ENCODE data around the gene SERTAD2. TPM values are rescaled to one million over a fixed set of nuclear protein-coding genes. Genes with fewer than 3 reads are reported as not detected.

Gene SERTAD2, protein sequence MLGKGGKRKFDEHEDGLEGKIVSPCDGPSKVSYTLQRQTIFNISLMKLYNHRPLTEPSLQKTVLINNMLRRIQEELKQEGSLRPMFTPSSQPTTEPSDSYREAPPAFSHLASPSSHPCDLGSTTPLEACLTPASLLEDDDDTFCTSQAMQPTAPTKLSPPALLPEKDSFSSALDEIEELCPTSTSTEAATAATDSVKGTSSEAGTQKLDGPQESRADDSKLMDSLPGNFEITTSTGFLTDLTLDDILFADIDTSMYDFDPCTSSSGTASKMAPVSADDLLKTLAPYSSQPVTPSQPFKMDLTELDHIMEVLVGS
- 25.5 TPM for total RNA-seq

GRCh38 chr2:64653109-64654062 lies at the start of gene SERTAD2:
Gene SERTAD2, minus strand, starts transcription at chr2:64653913. Its CDS starts 17,042 bp downstream, at chr2:64636871.
- ATAC-seq (peak; percentile 94), DNase-seq (ENCODE audit: low spot score) (peak; percentile 94)

GRCh38 chr2:64700133-64700809 lies 46.6 kb upstream of the SERTAD2 start:
- DNase-seq (ENCODE audit: low spot score): no peak
- no peak for ATAC-seq
- intact Hi-C loops (cut with DNase I): no loop called here

More at GRCh38 chr2:64653109-64654062, at the start of gene SERTAD2:
- intact Hi-C loops (cut with DNase I): loop anchor here (5.0 kb wide), 1 partner anchor 99 kb away; no protein-coding TSS in a partner anchor

DNA sequence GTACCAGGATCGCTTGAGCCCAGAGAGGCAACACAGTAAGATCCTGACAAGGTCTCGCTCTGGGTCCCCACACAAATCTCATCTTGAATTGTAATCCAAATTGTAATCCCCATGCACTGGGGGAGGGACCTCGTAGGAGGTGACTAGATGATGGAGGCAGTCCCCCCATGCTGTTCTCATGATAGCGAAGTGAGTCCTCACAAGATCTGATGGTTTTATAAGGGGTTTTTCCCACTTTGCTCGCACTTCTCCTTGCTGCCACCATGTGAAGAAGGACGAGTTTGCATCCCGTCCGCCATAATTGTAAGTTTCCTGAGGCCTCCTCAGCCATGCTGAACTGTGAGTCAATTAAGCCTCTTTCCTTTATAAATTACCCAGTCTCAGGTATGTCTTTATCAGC lies 46.0 kb upstream of the SERTAD2 start:
- DNase-seq (ENCODE audit: low spot score) (no peak), ATAC-seq (no peak)
- intact Hi-C loops (cut with DNase I): no loop called here

DNA sequence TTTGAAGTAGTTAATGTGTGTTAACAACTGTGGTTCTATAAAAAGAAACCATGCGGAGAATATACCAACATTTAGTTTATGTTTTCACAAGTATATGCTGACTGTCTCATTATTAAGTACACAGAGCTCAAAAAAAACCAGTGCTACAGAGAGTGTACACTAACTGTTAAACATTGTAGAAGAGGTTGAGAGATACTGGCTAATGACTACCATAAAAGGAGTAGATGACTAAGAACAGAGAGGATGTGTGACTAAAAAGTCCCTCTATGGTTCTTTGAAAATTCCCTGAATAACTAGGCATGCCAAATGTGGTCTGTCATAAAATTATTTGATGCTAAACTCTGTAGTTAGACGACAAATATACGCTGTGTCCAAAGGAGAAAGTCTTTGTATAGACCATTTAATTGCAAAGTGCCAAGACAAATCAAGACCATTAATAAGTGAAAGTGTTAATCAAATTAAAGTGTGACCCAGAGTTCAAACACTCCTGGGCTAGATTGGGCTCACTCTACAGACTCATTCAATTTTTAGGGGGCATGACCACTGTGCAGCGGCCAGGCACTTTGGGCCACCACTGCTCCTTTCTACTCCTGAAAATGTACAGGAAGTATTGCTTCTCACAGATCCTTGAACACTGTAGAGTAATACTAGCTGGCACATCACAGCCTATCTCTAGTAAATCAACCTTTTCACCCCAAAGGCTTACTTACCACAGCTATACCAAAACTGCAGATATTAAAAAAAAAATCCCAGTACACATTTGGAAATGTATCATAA lies 45.1 kb upstream of the SERTAD2 start:
- intact Hi-C loops (cut with DNase I): no loop called here
- ATAC-seq: no peak
- no peak for DNase-seq (ENCODE audit: low spot score)

- intact Hi-C loops (cut with DNase I): no loop called here
- no peak for ATAC-seq
These were observed 44.5 kb upstream of the SERTAD2 start for GRCh38 chr2:64698177-64698643.

DNA sequence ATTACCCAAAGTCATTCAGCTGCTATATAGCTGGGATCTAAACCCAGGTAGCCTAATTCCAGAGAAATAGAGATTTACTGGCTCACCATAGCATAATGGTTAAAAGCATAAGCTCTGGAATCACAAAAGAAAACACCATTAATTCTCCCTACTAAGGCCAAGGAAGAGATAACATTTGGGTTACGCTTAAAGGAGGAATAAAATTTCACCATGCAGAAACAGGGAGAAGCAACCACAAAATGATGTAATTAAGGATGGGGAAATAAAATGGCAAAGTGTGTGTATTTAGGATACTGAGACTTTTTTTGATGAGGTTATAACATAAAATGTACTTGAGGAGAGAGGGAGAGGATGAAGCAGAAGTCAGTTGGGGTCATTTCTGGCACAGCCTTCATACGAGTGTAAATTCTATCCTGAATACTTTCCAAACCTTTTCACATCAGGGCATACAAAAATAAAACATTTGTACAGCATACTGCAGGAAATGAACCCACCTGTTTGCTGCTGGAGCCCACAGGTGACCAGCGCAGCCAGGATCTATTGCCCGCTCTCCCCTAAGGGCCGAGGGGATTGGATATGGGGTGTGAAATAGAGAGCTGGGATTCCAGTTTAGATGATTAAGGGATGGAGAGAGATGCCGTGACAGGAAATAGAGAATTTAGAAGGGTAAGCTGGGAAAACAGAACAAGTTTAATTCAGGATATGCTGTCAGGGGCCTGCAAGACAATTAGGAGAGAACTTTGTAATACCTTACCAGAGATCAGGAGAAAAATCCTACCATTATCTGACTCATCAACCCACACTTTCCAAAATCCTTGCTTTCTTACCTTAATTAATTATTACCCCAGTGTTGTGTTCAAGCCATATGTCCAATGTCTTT lies 43.8 kb upstream of the SERTAD2 start:
- intact Hi-C loops (cut with DNase I): no loop called here
- ATAC-seq: no peak
- no peak for DNase-seq (ENCODE audit: low spot score)

More at GRCh38 chr2:64698177-64698643, 44.5 kb upstream of the SERTAD2 start:
- no peak for DNase-seq (ENCODE audit: low spot score)

GRCh38 chr2:64696636-64697035 lies 42.9 kb upstream of the SERTAD2 start:
- ATAC-seq (no peak), DNase-seq (ENCODE audit: low spot score) (no peak)
- intact Hi-C loops (cut with DNase I): no loop called here

DNA sequence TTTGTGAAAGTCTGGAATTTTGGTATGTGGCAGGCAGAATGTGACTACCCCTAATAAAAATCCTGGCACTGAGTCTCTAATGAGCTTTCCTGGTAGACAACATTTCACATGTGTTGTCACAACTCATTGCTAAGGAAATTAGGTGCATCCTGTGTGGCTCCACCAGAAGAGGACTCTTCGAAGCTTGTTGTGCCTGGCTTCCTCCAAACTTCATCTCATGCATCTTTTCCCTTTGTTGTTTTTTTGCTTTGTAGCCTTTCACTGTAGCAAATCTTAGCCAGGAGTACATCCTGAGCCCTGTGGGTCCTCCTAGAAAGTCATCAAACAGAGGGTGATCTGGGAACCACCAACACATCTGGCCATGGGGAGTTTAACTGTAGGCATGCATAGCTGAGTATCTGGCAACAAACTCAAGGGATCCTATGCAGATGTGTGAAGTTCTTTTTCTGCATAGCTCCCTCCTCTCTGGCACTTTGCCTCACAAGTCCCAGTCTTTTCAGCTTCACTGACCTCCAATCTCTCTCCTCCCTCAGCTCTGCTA lies 42.1 kb upstream of the SERTAD2 start:
- no peak for DNase-seq (ENCODE audit: low spot score)
- intact Hi-C loops (cut with DNase I): no loop called here
- no peak for ATAC-seq

GRCh38 chr2:64692401-64692800 lies 38.7 kb upstream of the SERTAD2 start:
- ATAC-seq: no peak
- DNase-seq (ENCODE audit: low spot score): no peak
- intact Hi-C loops (cut with DNase I): loop anchor here (5.0 kb wide), 1 partner anchor 340 kb away; no protein-coding TSS in a partner anchor

- intact Hi-C loops (cut with DNase I): no loop called here
- no peak for ATAC-seq
These were observed 35.2 kb upstream of the SERTAD2 start for GRCh38 chr2:64688909-64689308.

GRCh38 chr2:64686283-64686956 lies 32.7 kb upstream of the SERTAD2 start:
- DNase-seq (ENCODE audit: low spot score): no peak
- intact Hi-C loops (cut with DNase I): no loop called here
- ATAC-seq: no peak

More at GRCh38 chr2:64688909-64689308, 35.2 kb upstream of the SERTAD2 start:
- DNase-seq (ENCODE audit: low spot score): no peak

DNA sequence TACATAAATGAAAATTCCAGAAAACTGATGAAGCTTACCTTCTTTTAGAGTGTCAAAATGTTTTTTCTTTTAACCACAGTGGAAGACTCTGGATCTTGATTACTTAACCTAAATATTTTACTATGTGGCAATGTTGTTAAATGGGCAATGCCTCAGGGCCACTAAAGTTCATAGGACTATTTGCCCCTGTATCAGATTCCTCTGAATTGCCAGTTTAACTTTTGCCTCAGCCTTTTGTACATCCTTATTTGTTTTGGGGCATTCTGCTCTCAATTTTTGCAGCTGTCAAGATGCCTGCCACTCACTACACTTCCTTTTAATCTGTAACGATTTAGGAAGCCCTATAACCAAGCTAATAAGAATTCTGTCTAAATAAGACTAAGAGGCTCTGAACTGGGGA lies 31.7 kb upstream of the SERTAD2 start:
- no peak for ATAC-seq
- intact Hi-C loops (cut with DNase I): no loop called here
- DNase-seq (ENCODE audit: low spot score): no peak

DNA sequence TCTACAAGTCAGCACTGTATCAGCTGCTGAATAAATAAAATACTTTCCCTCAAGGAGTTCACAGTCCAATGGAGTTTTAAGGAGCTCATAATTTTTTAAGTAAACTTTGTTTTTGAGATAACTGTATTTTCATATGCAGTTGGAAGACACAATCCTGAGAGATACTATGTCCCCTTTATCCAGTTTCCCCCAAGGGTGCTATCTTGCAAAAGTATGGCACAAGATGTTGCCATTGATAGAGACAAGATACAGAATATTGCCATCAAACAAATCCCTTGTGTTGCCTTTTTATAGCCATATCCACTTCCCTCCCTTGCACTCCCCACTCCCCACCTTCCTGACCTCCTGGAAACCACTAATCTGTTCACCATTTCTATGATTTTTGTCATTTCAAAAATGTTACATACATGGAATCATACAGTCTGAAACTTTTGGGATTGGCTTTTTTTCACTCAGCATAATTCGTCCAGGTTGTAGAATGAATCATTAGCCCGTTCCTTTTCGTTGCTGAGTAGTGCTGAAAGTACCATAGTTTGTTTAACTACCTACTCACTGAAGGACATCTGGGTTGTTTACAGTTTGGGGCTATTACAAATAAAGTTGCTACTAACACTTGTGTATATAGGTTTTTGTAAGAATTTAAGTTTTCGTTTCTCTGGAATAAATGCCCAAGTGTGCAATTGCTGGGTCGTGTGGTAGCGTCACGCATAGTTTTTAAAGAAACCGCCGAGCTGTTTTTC lies 30.2 kb upstream of the SERTAD2 start:
- ATAC-seq (no peak), DNase-seq (ENCODE audit: low spot score) (no peak)
- intact Hi-C loops (cut with DNase I): no loop called here

DNA sequence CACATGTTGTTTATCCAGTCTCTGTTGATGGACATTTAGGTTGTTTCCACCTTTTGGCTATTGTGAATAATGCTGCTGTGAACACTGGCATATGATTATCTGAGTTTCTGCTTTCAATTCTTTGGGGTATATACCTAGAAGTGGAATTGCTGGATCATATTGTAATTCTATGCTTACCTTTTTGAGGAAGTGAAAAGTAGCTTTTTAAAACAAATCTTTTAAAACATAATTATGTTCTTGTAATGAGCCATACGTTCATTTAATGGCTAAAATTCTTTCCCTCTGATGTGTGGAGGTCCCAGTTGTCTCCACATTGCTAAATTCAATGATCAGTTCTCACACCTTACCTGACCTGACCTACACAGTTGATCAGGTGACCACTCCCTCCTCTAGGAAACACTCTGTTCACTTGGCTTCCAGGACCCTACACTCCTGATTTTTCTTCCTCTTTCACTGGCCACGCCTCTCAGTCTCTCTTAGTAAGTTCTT lies 27.8 kb upstream of the SERTAD2 start:
- no peak for DNase-seq (ENCODE audit: low spot score)
- ATAC-seq: no peak
- intact Hi-C loops (cut with DNase I): no loop called here

DNA sequence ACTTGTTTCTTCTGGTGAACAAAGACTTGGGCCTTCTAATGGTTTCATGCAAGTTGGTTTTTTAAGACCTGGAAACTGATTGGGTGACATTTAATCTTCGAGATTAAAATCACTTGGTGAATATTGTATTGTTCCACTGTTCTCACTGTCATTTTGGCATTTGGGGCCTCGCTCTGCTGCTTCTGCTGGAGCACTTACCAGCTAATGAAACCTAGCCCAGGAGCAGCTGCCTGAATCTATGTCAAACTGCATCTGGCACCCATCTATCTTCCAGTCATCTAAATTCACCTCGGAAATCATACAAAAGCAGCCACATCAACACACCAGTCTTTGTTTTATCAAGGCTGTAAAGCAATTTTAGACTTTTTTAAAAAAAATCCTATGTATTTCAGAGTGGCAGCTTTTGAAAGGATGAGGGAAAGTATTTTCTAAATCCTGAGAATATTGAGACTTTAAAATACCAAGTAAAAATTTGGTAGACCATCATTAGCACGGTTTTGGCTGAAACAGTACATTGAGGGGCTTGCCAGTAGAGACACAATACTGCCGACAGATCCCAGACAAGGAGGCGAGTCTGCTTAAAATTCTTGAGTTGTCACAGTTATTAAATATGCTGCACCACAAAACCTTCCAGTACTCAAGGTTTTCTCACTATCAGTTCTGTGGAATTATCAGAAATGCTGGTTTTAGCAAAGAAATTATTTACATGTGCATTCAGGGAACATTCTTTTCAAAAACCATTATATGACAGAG lies 26.1 kb upstream of the SERTAD2 start:
- intact Hi-C loops (cut with DNase I): no loop called here
- ATAC-seq (no peak), DNase-seq (ENCODE audit: low spot score) (no peak)

Measured in sciatic nerve (tissue), 2 donors.